HUES6 (cell line): ENCODE measurements around the gene GSTO2.

ENCODE experiments used
- H3K27ac ChIP-seq: 2 replicates; pipeline ENCODE4 v1.7.0; 2013; ENCODE audit warnings: low read depth, mild to moderate bottlenecking, low read length, inconsistent platforms
- H3K27me3 ChIP-seq: 2 replicates; pipeline ENCODE4 v1.6.1; 2013; ENCODE audit warnings: low read length; ENCODE audit not compliant: control insufficient read depth, insufficient read depth
- H3K36me3 ChIP-seq: 2 replicates; pipeline ENCODE4 v1.6.1; 2013; ENCODE audit warnings: low read length; ENCODE audit not compliant: control insufficient read depth, insufficient read depth
- H3K4me1 ChIP-seq: 2 replicates; pipeline ENCODE4 v1.6.1; 2013; ENCODE audit warnings: low read length; ENCODE audit not compliant: control insufficient read depth, insufficient read depth
- H3K4me3 ChIP-seq: 2 replicates; pipeline ENCODE4 v1.5.1; 2013; ENCODE audit warnings: low read depth, low read length
- H3K9ac ChIP-seq: one replicate; pipeline ENCODE4 v1.6.1; 2013; ENCODE audit warnings: mild to moderate bottlenecking, low read length
- H3K9me3 ChIP-seq: 2 replicates; pipeline ENCODE4 v1.6.1; 2013; ENCODE audit warnings: low read depth, low read length; ENCODE audit not compliant: control insufficient read depth, insufficient read depth

Gene GSTO2

GRCh38 chr10:104345941-104346340, 77.0 kb downstream of the GSTO2 start:
- Histone ChIP-seq H3K27me3 (no peaks in the 10 kb centered on the region), H3K27ac (no peak overlapping the region), H3K4me3 (no peak overlapping the region), H3K9me3 (no peaks in the 10 kb centered on the region), H3K9ac (no peak overlapping the region), H3K4me1 (peaks cover 15% of the 10 kb centered on the region), H3K36me3 (no peaks in the 10 kb centered on the region)

GRCh38 chr10:104347295-104348045, 78.5 kb downstream of the GSTO2 start:
- Histone ChIP-seq H3K4me1 (peaks cover 15% of the 10 kb centered on the region), H3K9me3 (no peaks in the 10 kb centered on the region), H3K36me3 (no peaks in the 10 kb centered on the region), H3K9ac (no peak overlapping the region), H3K27ac (no peak overlapping the region), H3K4me3 (no peak overlapping the region), H3K27me3 (no peaks in the 10 kb centered on the region)

- Histone ChIP-seq H3K9ac (no peak overlapping the region), H3K36me3 (no peaks in the 10 kb centered on the region), H3K27me3 (peaks cover 5% of the 10 kb centered on the region; the same call in 1 of the 2 replicates), H3K4me3 (no peak overlapping the region), H3K4me1 (peaks cover 10% of the 10 kb centered on the region), H3K27ac (no peak overlapping the region), H3K9me3 (no peaks in the 10 kb centered on the region)
Measured at GRCh38 chr10:104348601-104349000, 79.6 kb downstream of the GSTO2 start.

GRCh38 chr10:104349623-104350126, 80.7 kb downstream of the GSTO2 start:
- Histone ChIP-seq H3K27me3 (peaks cover 16% of the 10 kb centered on the region), H3K4me1 (peaks cover 14% of the 10 kb centered on the region), H3K9me3 (no peaks in the 10 kb centered on the region), H3K4me3 (peak overlapping the region; percentile 2; the same call in 1 of the 2 replicates), H3K36me3 (no peaks in the 10 kb centered on the region), H3K9ac (peak overlapping the region; percentile 63), H3K27ac (peak overlapping the region; percentile 2; the same call in 1 of the 2 replicates)

GRCh38 chr10:104350127-104350635, 81.2 kb downstream of the GSTO2 start:
- H3K27me3 ChIP-seq, result peaks cover 21% of the 10 kb centered on the region
- H3K9me3 ChIP-seq, result no peaks in the 10 kb centered on the region
- H3K27ac ChIP-seq, result peak overlapping the region; percentile 2; the same call in 1 of the 2 replicates
- H3K4me3 ChIP-seq, result peak overlapping the region; percentile 2; the same call in 1 of the 2 replicates
- peaks cover 14% of the 10 kb centered on the region for H3K4me1 ChIP-seq
- peak overlapping the region; percentile 63 for H3K9ac ChIP-seq
- no peaks in the 10 kb centered on the region for H3K36me3 ChIP-seq

- Histone ChIP-seq H3K27me3 (peaks cover 27% of the 10 kb centered on the region), H3K27ac (no peak overlapping the region), H3K4me3 (no peak overlapping the region), H3K36me3 (no peaks in the 10 kb centered on the region), H3K9me3 (no peaks in the 10 kb centered on the region), H3K4me1 (peaks cover 14% of the 10 kb centered on the region), H3K9ac (no peak overlapping the region)
Measured at GRCh38 chr10:104351061-104351702, 82.2 kb downstream of the GSTO2 start.

GRCh38 chr10:104351919-104352318, 82.9 kb downstream of the GSTO2 start:
- Histone ChIP-seq H3K9ac (no peak overlapping the region), H3K27me3 (peaks cover 27% of the 10 kb centered on the region), H3K4me1 (peaks cover 14% of the 10 kb centered on the region), H3K9me3 (no peaks in the 10 kb centered on the region), H3K36me3 (no peaks in the 10 kb centered on the region), H3K4me3 (no peak overlapping the region), H3K27ac (no peak overlapping the region)

- peaks cover 14% of the 10 kb centered on the region for H3K4me1 ChIP-seq
- H3K4me3 ChIP-seq, result peak within 1 kb of the TSS; percentile 86
- H3K36me3 ChIP-seq, result no peaks in the 10 kb centered on the region
- peaks cover 27% of the 10 kb centered on the region for H3K27me3 ChIP-seq
- H3K27ac ChIP-seq, result no peak within 1 kb of the TSS
- H3K9ac ChIP-seq, result no peak within 1 kb of the TSS
- no peaks in the 10 kb centered on the region for H3K9me3 ChIP-seq
Measured at GRCh38 chr10:104353325-104354048, 84.5 kb downstream of the GSTO2 start, which contains the start of gene CFAP58. Gene CFAP58, plus strand, starts transcription at chr10:104353833. Its CDS starts 65 bp downstream, at chr10:104353898.
